IgD-negative memory B cell (primary cell): ENCODE data around the gene RBMS3. TPM values are rescaled to one million over a fixed set of nuclear protein-coding genes. Genes with fewer than 3 reads are reported as not detected.

Experiments
- H3K27ac Mint-ChIP-seq, 3 donors: one replicate each; pipeline ENCODE4 v1.8.0; 2020 to 2022; ENCODE audit warnings: mild to moderate bottlenecking in 3 of 3, mixed read lengths in 3 of 3, moderate library complexity in 1 of 3
- H3K27me3 Mint-ChIP-seq: one replicate; pipeline ENCODE4 v1.8.0; 2021; ENCODE audit warnings: mixed read lengths
- H3K36me3 Mint-ChIP-seq: one replicate; pipeline ENCODE4 v1.8.0; 2020; ENCODE audit warnings: mild to moderate bottlenecking, mixed read lengths
- H3K4me1 Mint-ChIP-seq, 3 donors: one replicate each; pipeline ENCODE4 v1.8.0; 2020 to 2022; ENCODE audit warnings: mixed read lengths in 3 of 3, mild to moderate bottlenecking in 1 of 3
- H3K4me3 Mint-ChIP-seq, 4 donors: one replicate each; pipeline ENCODE4 v1.8.0; 2020 to 2022; ENCODE audit warnings: mild to moderate bottlenecking in 4 of 4, mixed read lengths in 4 of 4, moderate library complexity in 3 of 4
- H3K9me3 Mint-ChIP-seq, 3 donors: one replicate each; pipeline ENCODE4 v1.8.0; 2020 to 2021; ENCODE audit warnings: mixed read lengths in 3 of 3, mild to moderate bottlenecking in 1 of 3
- polyA plus RNA-seq: library from polyadenylated mRNA; unstranded; fragments of 300-500 nt; fragmentation: Illumina TruSeq; gene quantifications from one replicate; pipeline ENCODE4 v1.2.3, GENCODE V29; 2021

Gene RBMS3
- polyA plus RNA-seq, 1 donor from 2014 or later: not detected

GRCh38 chr3:29827756-29828155 is 546.9 kb downstream of the RBMS3 start:
- no peaks in the 10 kb centered on the region for H3K4me1 Mint-ChIP-seq
- peaks cover 0 to 3% (median under 1%) of the 10 kb centered on the region in 3 donors for H3K9me3 Mint-ChIP-seq
- H3K4me3 Mint-ChIP-seq: no peak overlapping the region
- H3K27me3 Mint-ChIP-seq: no peaks in the 10 kb centered on the region
- H3K36me3 Mint-ChIP-seq: no peaks in the 10 kb centered on the region
- H3K27ac Mint-ChIP-seq: no peak overlapping the region

- no peak overlapping the region for H3K4me3 Mint-ChIP-seq
- no peaks in the 10 kb centered on the region for H3K4me1 Mint-ChIP-seq
- no peaks in the 10 kb centered on the region for H3K36me3 Mint-ChIP-seq
- no peaks in the 10 kb centered on the region for H3K27me3 Mint-ChIP-seq
- no peak overlapping the region for H3K27ac Mint-ChIP-seq
- peaks cover 2 to 4% (median 3%) of the 10 kb centered on the region in 3 donors for H3K9me3 Mint-ChIP-seq
Measured at GRCh38 chr3:29829340-29829739, 548.5 kb downstream of the RBMS3 start.

GRCh38 chr3:29850641-29851040 is 569.8 kb downstream of the RBMS3 start:
- Mint-ChIP-seq H3K9me3 (peaks cover 4 to 8% (median 6%) of the 10 kb centered on the region in 3 donors), H3K4me1 (peaks cover 0 to 2% (median 0%) of the 10 kb centered on the region in 3 donors), H3K27ac (no peak overlapping the region), H3K4me3 (no peak overlapping the region), H3K36me3 (peaks cover 3% of the 10 kb centered on the region), H3K27me3 (no peaks in the 10 kb centered on the region)

GRCh38 chr3:29852767-29853166 is 571.9 kb downstream of the RBMS3 start:
- Mint-ChIP-seq H3K27me3 (no peaks in the 10 kb centered on the region), H3K4me3 (no peak overlapping the region), H3K4me1 (peaks cover 0 to 2% (median 0%) of the 10 kb centered on the region in 3 donors), H3K9me3 (peaks cover 4 to 8% (median 6%) of the 10 kb centered on the region in 3 donors), H3K27ac (no peak overlapping the region), H3K36me3 (peaks cover 3% of the 10 kb centered on the region)

GRCh38 chr3:29853841-29854397 is 573.0 kb downstream of the RBMS3 start:
- no peak overlapping the region for H3K27ac Mint-ChIP-seq
- peaks cover 3% of the 10 kb centered on the region for H3K36me3 Mint-ChIP-seq
- H3K4me1 Mint-ChIP-seq: peaks cover 0 to 2% (median 0%) of the 10 kb centered on the region in 3 donors
- peak overlapping the region in 1 of 4 donors; percentile 27 for H3K4me3 Mint-ChIP-seq
- H3K27me3 Mint-ChIP-seq: no peaks in the 10 kb centered on the region
- H3K9me3 Mint-ChIP-seq: peaks cover 4 to 8% (median 6%) of the 10 kb centered on the region in 3 donors

GRCh38 chr3:29854821-29855220 is 574.0 kb downstream of the RBMS3 start:
- Mint-ChIP-seq H3K27me3 (no peaks in the 10 kb centered on the region), H3K4me3 (no peak overlapping the region), H3K36me3 (peaks cover 3% of the 10 kb centered on the region), H3K27ac (no peak overlapping the region), H3K9me3 (peaks cover 4 to 8% (median 6%) of the 10 kb centered on the region in 3 donors), H3K4me1 (peaks cover 0 to 2% (median 0%) of the 10 kb centered on the region in 3 donors)

GRCh38 chr3:29859726-29860270 is 578.9 kb downstream of the RBMS3 start:
- Mint-ChIP-seq H3K27ac (no peak overlapping the region), H3K4me3 (no peak overlapping the region), H3K4me1 (no peaks in the 10 kb centered on the region), H3K36me3 (no peaks in the 10 kb centered on the region), H3K27me3 (no peaks in the 10 kb centered on the region), H3K9me3 (no peaks in the 10 kb centered on the region)

GRCh38 chr3:29864809-29865208 is 583.9 kb downstream of the RBMS3 start:
- Mint-ChIP-seq H3K4me1 (no peaks in the 10 kb centered on the region), H3K4me3 (no peak overlapping the region), H3K27ac (no peak overlapping the region), H3K36me3 (no peaks in the 10 kb centered on the region), H3K27me3 (no peaks in the 10 kb centered on the region), H3K9me3 (no peaks in the 10 kb centered on the region)

- Mint-ChIP-seq H3K4me3 (no peak overlapping the region), H3K4me1 (no peaks in the 10 kb centered on the region)
Measured at GRCh38 chr3:29868543-29869101, 587.8 kb downstream of the RBMS3 start.

GRCh38 chr3:29870136-29870535 is 589.3 kb downstream of the RBMS3 start:
- H3K27ac Mint-ChIP-seq: no peak overlapping the region
- H3K9me3 Mint-ChIP-seq: peaks cover 0 to 6% (median 4%) of the 10 kb centered on the region in 3 donors
- no peak overlapping the region for H3K4me3 Mint-ChIP-seq
- no peaks in the 10 kb centered on the region for H3K4me1 Mint-ChIP-seq
- no peaks in the 10 kb centered on the region for H3K27me3 Mint-ChIP-seq
- no peaks in the 10 kb centered on the region for H3K36me3 Mint-ChIP-seq

More at GRCh38 chr3:29868543-29869101, 587.8 kb downstream of the RBMS3 start:
- Mint-ChIP-seq H3K9me3 (peaks cover 0 to 6% (median 4%) of the 10 kb centered on the region in 3 donors), H3K27me3 (no peaks in the 10 kb centered on the region), H3K27ac (no peak overlapping the region), H3K36me3 (no peaks in the 10 kb centered on the region)

GRCh38 chr3:29871087-29871486 is 590.2 kb downstream of the RBMS3 start:
- Mint-ChIP-seq H3K9me3 (peaks cover 0 to 6% (median 4%) of the 10 kb centered on the region in 3 donors), H3K27ac (no peak overlapping the region), H3K36me3 (no peaks in the 10 kb centered on the region), H3K4me1 (no peaks in the 10 kb centered on the region), H3K4me3 (no peak overlapping the region), H3K27me3 (no peaks in the 10 kb centered on the region)

GRCh38 chr3:29880809-29881208 is 599.9 kb downstream of the RBMS3 start:
- Mint-ChIP-seq H3K27ac (no peak overlapping the region), H3K9me3 (peaks cover 0 to 5% (median 0%) of the 10 kb centered on the region in 3 donors), H3K36me3 (no peaks in the 10 kb centered on the region), H3K4me1 (no peaks in the 10 kb centered on the region), H3K27me3 (no peaks in the 10 kb centered on the region), H3K4me3 (no peak overlapping the region)

- H3K27me3 Mint-ChIP-seq: no peaks in the 10 kb centered on the region
Measured at GRCh38 chr3:29887451-29887850, 606.6 kb downstream of the RBMS3 start.

GRCh38 chr3:29889215-29889614 is 608.3 kb downstream of the RBMS3 start:
- H3K27ac Mint-ChIP-seq: no peak overlapping the region
- H3K4me1 Mint-ChIP-seq: no peaks in the 10 kb centered on the region
- peaks cover 0 to 2% (median 0%) of the 10 kb centered on the region in 3 donors for H3K9me3 Mint-ChIP-seq
- no peaks in the 10 kb centered on the region for H3K36me3 Mint-ChIP-seq
- H3K27me3 Mint-ChIP-seq: no peaks in the 10 kb centered on the region
- no peak overlapping the region for H3K4me3 Mint-ChIP-seq

More at GRCh38 chr3:29887451-29887850, 606.6 kb downstream of the RBMS3 start:
- H3K27ac Mint-ChIP-seq: no peak overlapping the region
- no peak overlapping the region for H3K4me3 Mint-ChIP-seq
- no peaks in the 10 kb centered on the region for H3K9me3 Mint-ChIP-seq
- H3K4me1 Mint-ChIP-seq: no peaks in the 10 kb centered on the region
- no peaks in the 10 kb centered on the region for H3K36me3 Mint-ChIP-seq

GRCh38 chr3:29890801-29891200 is 609.9 kb downstream of the RBMS3 start:
- Mint-ChIP-seq H3K27ac (no peak overlapping the region), H3K4me1 (no peaks in the 10 kb centered on the region), H3K4me3 (no peak overlapping the region), H3K9me3 (peaks cover 0 to 2% (median 0%) of the 10 kb centered on the region in 3 donors), H3K27me3 (no peaks in the 10 kb centered on the region), H3K36me3 (no peaks in the 10 kb centered on the region)
